GM21528 (cell line): ENCODE measurements around the gene INO80.
"Not testable (repeated sequence)": the region's sequence is repeated elsewhere in the genome, so short reads cannot be mapped to it uniquely, and the experiment has no call there.

ENCODE experiments used
- ATAC-seq: cut with Tn5 transposase; IDR thresholded peaks from one replicate; pipeline ENCODE4 v1.9.1; 2021; ENCODE audit warnings: mild to moderate bottlenecking, moderate library complexity; ENCODE audit not compliant: unreplicated experiment, low FRiP score

INO80 gene

DNA sequence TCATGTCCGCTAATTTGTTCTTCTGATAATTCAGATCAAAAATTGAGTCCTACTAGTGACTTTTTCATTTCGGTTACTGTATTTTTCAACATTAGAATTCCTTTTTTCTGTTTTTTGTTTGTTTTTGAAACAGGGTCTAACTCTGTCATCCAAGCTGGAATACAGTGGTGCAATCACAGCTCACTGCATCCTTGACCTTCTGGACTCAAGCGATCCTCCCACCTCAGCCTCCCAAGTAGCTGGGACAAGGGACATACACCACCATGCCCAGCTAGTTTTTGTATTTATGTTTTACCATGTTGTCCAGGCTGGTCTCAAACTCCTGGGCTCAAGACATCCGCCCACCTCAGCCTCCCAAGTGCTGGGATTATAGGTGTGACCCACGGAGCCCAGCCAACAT, 8.0 kb upstream of the INO80 start:
- no peak for ATAC-seq

GRCh38 chr15:41122849-41123248, 6.8 kb upstream of the INO80 start:
- ATAC-seq: no peak

GRCh38 chr15:41121951-41122350, 5.9 kb upstream of the INO80 start:
- no peak for ATAC-seq

DNA sequence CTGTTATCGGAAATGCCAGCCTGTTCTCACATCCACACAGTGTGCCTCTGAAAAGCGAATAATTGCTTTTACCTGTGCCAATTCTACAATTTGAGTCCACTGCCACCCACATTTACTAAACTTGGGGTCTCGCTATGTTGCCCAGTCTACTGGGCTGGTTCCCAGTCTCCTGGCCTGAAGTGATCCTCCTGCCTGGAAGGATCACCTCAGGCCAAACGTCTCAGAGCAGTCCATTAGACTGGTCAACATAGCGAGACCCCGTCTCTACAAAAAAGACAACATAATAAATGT, 827 bp upstream of the INO80 start:
- ATAC-seq: peak; percentile 3

DNA sequence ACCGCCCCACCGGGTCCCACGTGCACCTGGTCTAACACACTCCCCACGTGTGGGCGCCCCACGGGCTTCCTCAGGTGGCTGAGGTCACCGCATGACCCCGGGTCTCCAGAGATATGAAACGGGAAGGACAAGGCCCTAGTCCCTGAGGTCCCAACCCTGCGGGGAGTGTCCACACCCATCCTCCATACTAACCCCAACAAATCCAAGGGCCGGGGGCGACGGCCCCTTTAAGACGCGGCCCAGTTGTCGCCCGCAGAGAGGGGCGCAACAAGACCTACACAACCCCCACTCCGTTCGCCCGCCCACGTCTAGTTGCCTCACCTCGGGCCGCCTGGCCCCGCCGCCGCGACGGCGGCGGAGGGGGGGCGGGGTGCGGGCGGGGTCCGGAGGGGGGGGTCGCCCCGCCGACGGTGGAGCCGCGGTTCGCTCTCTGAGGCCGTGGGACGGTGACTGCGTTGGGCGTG, 396 bp downstream of the INO80 start:
- peak; percentile 43 for ATAC-seq

- no peak for ATAC-seq
These were observed 874 bp downstream of the INO80 start for GRCh38 chr15:41115161-41115651.

DNA sequence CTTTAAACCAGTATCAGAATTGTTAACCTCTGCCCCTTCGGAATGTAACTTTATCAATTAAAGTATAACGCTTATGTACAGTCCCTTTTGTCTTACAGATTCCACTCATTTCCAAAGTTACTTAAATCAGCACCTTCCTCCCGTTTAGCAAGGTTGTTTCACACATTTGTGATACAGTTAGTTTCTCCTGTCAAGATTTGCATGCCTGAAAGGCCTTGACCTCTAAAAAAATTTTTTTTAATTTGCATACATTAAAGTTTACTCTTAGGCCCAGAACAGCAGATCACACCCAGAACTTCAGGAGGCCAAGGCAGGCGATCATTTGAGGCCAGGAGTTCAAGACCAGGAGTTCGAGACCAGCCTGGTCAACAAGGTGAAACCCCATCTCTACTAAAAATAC, 9.1 kb downstream of the INO80 start:
- no peak for ATAC-seq

DNA sequence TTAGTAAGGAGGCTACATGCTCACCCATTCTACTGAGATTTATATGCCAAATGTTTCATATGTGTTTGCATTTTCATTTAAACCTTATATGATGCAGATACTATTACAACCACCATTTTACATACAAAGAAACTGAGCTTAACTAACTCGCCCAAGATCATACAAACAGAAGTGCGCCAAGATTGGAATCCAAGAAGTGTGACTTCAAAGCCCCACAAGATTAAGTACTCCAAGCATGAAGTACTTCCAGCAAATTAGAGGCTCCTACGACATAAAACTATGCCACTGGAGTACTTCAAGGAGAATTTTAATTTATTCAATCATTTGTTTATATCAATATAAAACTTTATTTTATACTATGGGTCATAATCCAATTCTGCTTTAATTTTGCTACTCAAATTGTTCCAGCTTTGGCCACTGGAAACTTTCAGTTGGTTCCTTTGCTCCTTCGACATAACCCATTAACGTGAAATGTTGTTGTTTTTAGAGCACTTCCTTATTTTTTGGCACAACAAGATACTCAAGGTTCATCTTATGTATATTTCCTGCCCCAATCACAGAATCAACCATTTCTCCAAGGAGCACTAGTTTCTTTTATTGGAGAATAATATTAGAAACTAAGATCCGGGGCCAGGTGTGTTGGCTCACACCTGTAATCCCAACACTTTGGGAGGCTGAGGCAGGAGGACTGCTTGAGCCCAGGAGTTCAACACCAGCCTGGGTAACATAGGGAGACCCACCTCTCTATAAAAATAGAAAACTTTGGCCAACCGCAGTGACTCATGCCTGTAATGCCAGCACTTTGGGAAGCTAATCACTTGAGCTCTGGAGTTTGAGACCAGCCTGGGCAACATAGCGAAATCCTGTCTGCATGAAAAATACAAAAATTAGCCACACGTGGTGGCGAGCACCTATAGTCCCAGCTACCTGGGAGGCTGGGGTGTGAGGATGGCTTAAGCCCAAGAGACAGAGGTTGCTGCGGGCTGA, 10.4 kb downstream of the INO80 start:
- no peak for ATAC-seq

- no peak for ATAC-seq
These were observed 11.8 kb downstream of the INO80 start for GRCh38 chr15:41104234-41104633.

- no peak for ATAC-seq
These were observed 13.2 kb downstream of the INO80 start for GRCh38 chr15:41102854-41103253.

- ATAC-seq: no peak
These were observed 19.9 kb downstream of the INO80 start for GRCh38 chr15:41096178-41096577.

GRCh38 chr15:41085029-41085428, 31.1 kb downstream of the INO80 start:
- no peak for ATAC-seq

DNA sequence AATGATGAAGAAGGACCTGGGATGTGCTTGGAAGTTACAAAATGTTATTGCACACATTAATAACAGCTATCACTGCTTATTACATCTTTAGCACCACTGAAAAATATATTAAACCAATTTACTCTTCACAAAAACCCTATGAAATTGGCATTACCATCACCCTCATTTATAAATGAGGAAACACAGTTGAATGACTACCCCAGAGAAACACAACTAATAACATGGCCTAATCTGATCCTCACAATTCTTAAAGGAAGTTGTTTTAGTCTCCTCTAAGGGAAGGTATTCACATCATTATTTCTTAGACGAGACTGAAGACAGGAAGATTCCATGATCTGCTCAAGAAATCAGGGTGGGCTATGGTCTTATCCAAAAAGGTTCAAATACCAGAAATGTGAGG, 35.9 kb downstream of the INO80 start:
- ATAC-seq: no peak

DNA sequence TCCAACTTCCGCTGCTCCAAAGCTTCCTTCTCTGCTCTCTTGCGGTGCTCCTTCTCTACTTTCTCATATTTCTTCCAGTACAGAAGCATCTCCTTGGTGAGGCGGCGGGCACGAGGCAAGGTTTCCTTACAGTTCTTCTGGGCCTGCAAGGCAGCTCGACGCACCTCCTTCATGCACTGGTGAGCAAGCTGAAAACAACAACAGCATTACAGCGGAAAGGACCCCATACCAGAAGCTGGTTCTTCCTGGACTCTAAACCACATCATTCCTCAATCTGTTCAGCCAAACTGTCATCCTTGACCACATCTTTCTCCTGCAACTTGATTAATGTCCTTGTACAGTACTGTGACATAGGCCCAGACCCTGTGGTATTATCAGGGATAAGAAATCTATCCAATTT, 36.4 kb downstream of the INO80 start:
- no peak for ATAC-seq

GRCh38 chr15:41078879-41079278, 37.2 kb downstream of the INO80 start:
- ATAC-seq: not testable (repeated sequence)

GRCh38 chr15:41078125-41078524, 38.0 kb downstream of the INO80 start:
- ATAC-seq: no peak

GRCh38 chr15:41073028-41073427, 43.1 kb downstream of the INO80 start:
- ATAC-seq: no peak

DNA sequence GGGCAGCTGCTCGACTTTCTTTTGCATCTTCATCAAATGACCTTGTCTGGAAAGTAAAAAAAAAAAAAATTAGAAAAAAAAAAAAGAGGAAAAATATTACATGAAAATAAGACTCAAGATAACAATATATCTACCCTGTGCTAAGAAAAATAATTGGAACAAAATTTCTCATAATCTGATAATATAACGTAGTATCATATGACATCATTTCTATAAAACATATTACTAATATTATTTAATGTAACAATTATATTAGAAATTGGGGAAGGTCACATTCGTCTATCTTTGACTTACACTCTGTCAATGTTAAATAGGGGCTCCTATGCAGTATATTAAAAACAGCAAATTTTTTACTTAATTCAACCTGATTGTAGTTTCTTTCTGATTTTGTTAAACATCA, 44.1 kb downstream of the INO80 start:
- ATAC-seq: no peak

DNA sequence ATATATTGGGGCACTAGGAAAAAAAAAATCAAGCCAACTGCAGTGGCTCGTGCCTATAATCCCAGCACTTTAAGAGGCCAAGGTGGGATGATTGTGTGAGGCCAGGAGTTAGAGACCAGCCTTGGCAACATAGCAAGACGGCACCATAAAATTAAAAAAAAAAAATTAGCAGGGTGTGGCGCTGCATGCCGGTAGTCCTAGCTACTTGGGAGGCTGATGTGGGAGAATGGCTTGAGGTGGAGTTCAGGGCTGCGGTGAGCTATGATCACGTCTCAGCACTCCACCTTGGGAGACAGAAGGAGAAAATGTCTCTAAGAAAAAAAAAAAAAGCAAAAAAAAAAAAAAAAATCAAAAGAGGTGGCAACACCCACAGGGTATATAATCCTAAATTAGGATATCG, 49.6 kb downstream of the INO80 start:
- ATAC-seq: no peak

GRCh38 chr15:41061667-41062066, 54.4 kb downstream of the INO80 start:
- ATAC-seq: no peak

- ATAC-seq: no peak
These were observed 55.6 kb downstream of the INO80 start for GRCh38 chr15:41060505-41060904.

DNA sequence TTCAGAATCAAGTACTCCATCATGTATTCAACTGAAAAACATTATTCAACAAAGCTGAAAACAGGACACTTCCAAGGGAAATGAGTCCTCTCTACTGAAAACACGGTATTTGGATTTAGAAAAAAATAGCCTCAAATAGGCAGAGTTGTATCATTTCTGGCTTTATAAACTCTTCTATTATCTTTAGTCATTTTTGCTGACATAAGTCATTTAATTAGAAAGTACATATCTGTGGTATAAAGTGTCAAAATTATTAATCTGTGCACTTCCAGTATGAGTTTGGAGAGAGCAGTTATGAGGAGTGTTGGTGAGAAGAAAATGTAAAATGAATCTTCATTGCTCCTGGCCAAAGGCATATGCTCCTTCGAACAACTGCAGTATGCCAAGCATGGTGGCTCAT, 59.3 kb downstream of the INO80 start:
- no peak for ATAC-seq
